ENCODE results near the gene TRABD2A.
A peak's percentile ranks its signal among the peaks of the same experiment; 100 is the strongest.
"Not testable (repeated sequence)": the region's sequence is repeated elsewhere in the genome, so short reads cannot be mapped to it uniquely, and the experiment has no call there.

TRABD2A gene

GRCh38 chr2:84880645-84881521, at the start of gene TRABD2A:
TRABD2A (minus strand) TSS chr2:84881084; CDS start chr2:84881039, 45 bp downstream.
- Histone ChIP-seq H3K27ac (ENCODE audit: low read depth, low read length) (no peak within 1 kb of the TSS), H3K9ac (ENCODE audit: low read depth, low read length) (peak within 1 kb of the TSS; percentile 37; the same call in 1 of the 2 replicates), H3K4me1 (ENCODE audit: control insufficient read depth, insufficient read depth, low read length) (peaks cover 12% of the 10 kb centered on the region), H3K36me3 (ENCODE audit: control insufficient read depth, insufficient read depth, low read length) (no peaks in the 10 kb centered on the region), H3K4me3 (ENCODE audit: low read depth, low read length) (peak within 1 kb of the TSS; percentile 73), H3K27me3 (ENCODE audit: control insufficient read depth, insufficient read depth, low read length) (peaks cover 84% of the 10 kb centered on the region), H3K9me3 (ENCODE audit: control insufficient read depth, insufficient read depth, low read length) (no peaks in the 10 kb centered on the region)

GRCh38 chr2:84927275-84927627, 46.4 kb upstream of the TRABD2A start:
- Histone ChIP-seq H3K4me1 (ENCODE audit: control insufficient read depth, insufficient read depth, low read length) (peaks cover 15% of the 10 kb centered on the region), H3K4me3 (ENCODE audit: low read depth, low read length) (no peak overlapping the region), H3K9ac (ENCODE audit: low read depth, low read length) (no peak overlapping the region), H3K36me3 (ENCODE audit: control insufficient read depth, insufficient read depth, low read length) (no peaks in the 10 kb centered on the region), H3K27me3 (ENCODE audit: control insufficient read depth, insufficient read depth, low read length) (peaks cover 10% of the 10 kb centered on the region), H3K9me3 (ENCODE audit: control insufficient read depth, insufficient read depth, low read length) (no peaks in the 10 kb centered on the region), H3K27ac (ENCODE audit: low read depth, low read length) (no peak overlapping the region)

- Histone ChIP-seq H3K36me3 (ENCODE audit: control insufficient read depth, insufficient read depth, low read length) (no peaks in the 10 kb centered on the region), H3K4me1 (ENCODE audit: control insufficient read depth, insufficient read depth, low read length) (peaks cover 15% of the 10 kb centered on the region), H3K9ac (ENCODE audit: low read depth, low read length) (no peak overlapping the region), H3K27ac (ENCODE audit: low read depth, low read length) (no peak overlapping the region), H3K27me3 (ENCODE audit: control insufficient read depth, insufficient read depth, low read length) (peaks cover 10% of the 10 kb centered on the region), H3K9me3 (ENCODE audit: control insufficient read depth, insufficient read depth, low read length) (no peaks in the 10 kb centered on the region), H3K4me3 (ENCODE audit: low read depth, low read length) (peak overlapping the region; percentile 53)
Measured at GRCh38 chr2:84925724-84926376, 45.0 kb upstream of the TRABD2A start.

GRCh38 chr2:84925336-84925723, 44.4 kb upstream of the TRABD2A start:
- peaks cover 10% of the 10 kb centered on the region for H3K27me3 ChIP-seq (ENCODE audit: control insufficient read depth, insufficient read depth, low read length)
- no peak overlapping the region for H3K4me3 ChIP-seq (ENCODE audit: low read depth, low read length)
- no peak overlapping the region for H3K9ac ChIP-seq (ENCODE audit: low read depth, low read length)
- H3K9me3 ChIP-seq (ENCODE audit: control insufficient read depth, insufficient read depth, low read length), result no peaks in the 10 kb centered on the region
- H3K27ac ChIP-seq (ENCODE audit: low read depth, low read length), result no peak overlapping the region
- H3K4me1 ChIP-seq (ENCODE audit: control insufficient read depth, insufficient read depth, low read length), result peaks cover 15% of the 10 kb centered on the region
- no peaks in the 10 kb centered on the region for H3K36me3 ChIP-seq (ENCODE audit: control insufficient read depth, insufficient read depth, low read length)

GRCh38 chr2:84924173-84925106, 43.6 kb upstream of the TRABD2A start:
- 0 out of 2 replicates have a peak overlapping the region, but pooled peaks have one; percentile 18 for H3K4me3 ChIP-seq (ENCODE audit: low read depth, low read length)
- no peak overlapping the region for H3K9ac ChIP-seq (ENCODE audit: low read depth, low read length)

GRCh38 chr2:84923009-84923408, 42.1 kb upstream of the TRABD2A start:
- Histone ChIP-seq H3K27me3 (ENCODE audit: control insufficient read depth, insufficient read depth, low read length) (peaks cover 10% of the 10 kb centered on the region), H3K27ac (ENCODE audit: low read depth, low read length) (no peak overlapping the region), H3K4me3 (ENCODE audit: low read depth, low read length) (no peak overlapping the region), H3K36me3 (ENCODE audit: control insufficient read depth, insufficient read depth, low read length) (no peaks in the 10 kb centered on the region), H3K9ac (ENCODE audit: low read depth, low read length) (no peak overlapping the region), H3K9me3 (ENCODE audit: control insufficient read depth, insufficient read depth, low read length) (no peaks in the 10 kb centered on the region), H3K4me1 (ENCODE audit: control insufficient read depth, insufficient read depth, low read length) (peaks cover 15% of the 10 kb centered on the region)

More at GRCh38 chr2:84924173-84925106, 43.6 kb upstream of the TRABD2A start:
- Histone ChIP-seq H3K4me1 (ENCODE audit: control insufficient read depth, insufficient read depth, low read length) (peaks cover 15% of the 10 kb centered on the region), H3K9me3 (ENCODE audit: control insufficient read depth, insufficient read depth, low read length) (no peaks in the 10 kb centered on the region), H3K27ac (ENCODE audit: low read depth, low read length) (peak overlapping the region; percentile 34), H3K27me3 (ENCODE audit: control insufficient read depth, insufficient read depth, low read length) (peaks cover 10% of the 10 kb centered on the region), H3K36me3 (ENCODE audit: control insufficient read depth, insufficient read depth, low read length) (no peaks in the 10 kb centered on the region)

- Histone ChIP-seq H3K9ac (ENCODE audit: low read depth, low read length) (no peak overlapping the region), H3K27me3 (ENCODE audit: control insufficient read depth, insufficient read depth, low read length) (no peaks in the 10 kb centered on the region), H3K27ac (ENCODE audit: low read depth, low read length) (peak overlapping the region; percentile 73), H3K4me3 (ENCODE audit: low read depth, low read length) (no peak overlapping the region), H3K36me3 (ENCODE audit: control insufficient read depth, insufficient read depth, low read length) (no peaks in the 10 kb centered on the region), H3K9me3 (ENCODE audit: control insufficient read depth, insufficient read depth, low read length) (no peaks in the 10 kb centered on the region), H3K4me1 (ENCODE audit: control insufficient read depth, insufficient read depth, low read length) (peaks cover 4% of the 10 kb centered on the region)
Measured at GRCh38 chr2:84919885-84920580, 39.1 kb upstream of the TRABD2A start.

- no peak overlapping the region for H3K9ac ChIP-seq (ENCODE audit: low read depth, low read length)
- H3K4me1 ChIP-seq (ENCODE audit: control insufficient read depth, insufficient read depth, low read length), result no peaks in the 10 kb centered on the region
- H3K27ac ChIP-seq (ENCODE audit: low read depth, low read length), result no peak overlapping the region
- H3K4me3 ChIP-seq (ENCODE audit: low read depth, low read length), result no peak overlapping the region
- H3K9me3 ChIP-seq (ENCODE audit: control insufficient read depth, insufficient read depth, low read length), result no peaks in the 10 kb centered on the region
- H3K27me3 ChIP-seq (ENCODE audit: control insufficient read depth, insufficient read depth, low read length), result no peaks in the 10 kb centered on the region
- H3K36me3 ChIP-seq (ENCODE audit: control insufficient read depth, insufficient read depth, low read length), result no peaks in the 10 kb centered on the region
Measured at GRCh38 chr2:84918430-84918829, 37.5 kb upstream of the TRABD2A start.

- not testable (repeated sequence) for H3K27ac ChIP-seq (ENCODE audit: low read depth, low read length)
Measured at GRCh38 chr2:84917821-84918220, 36.9 kb upstream of the TRABD2A start.

GRCh38 chr2:84915675-84916074, 34.8 kb upstream of the TRABD2A start:
- not testable (repeated sequence) for H3K36me3 ChIP-seq (ENCODE audit: control insufficient read depth, insufficient read depth, low read length); H3K4me1 ChIP-seq (ENCODE audit: control insufficient read depth, insufficient read depth, low read length); H3K27me3 ChIP-seq (ENCODE audit: control insufficient read depth, insufficient read depth, low read length); H3K4me3 ChIP-seq (ENCODE audit: low read depth, low read length); H3K27ac ChIP-seq (ENCODE audit: low read depth, low read length); H3K9ac ChIP-seq (ENCODE audit: low read depth, low read length); H3K9me3 ChIP-seq (ENCODE audit: control insufficient read depth, insufficient read depth, low read length)

More at GRCh38 chr2:84917821-84918220, 36.9 kb upstream of the TRABD2A start:
- H3K4me1 ChIP-seq (ENCODE audit: control insufficient read depth, insufficient read depth, low read length); H3K36me3 ChIP-seq (ENCODE audit: control insufficient read depth, insufficient read depth, low read length); H3K9ac ChIP-seq (ENCODE audit: low read depth, low read length); H3K9me3 ChIP-seq (ENCODE audit: control insufficient read depth, insufficient read depth, low read length); H3K4me3 ChIP-seq (ENCODE audit: low read depth, low read length); H3K27me3 ChIP-seq (ENCODE audit: control insufficient read depth, insufficient read depth, low read length): not testable (repeated sequence)

Data from HUES48 (cell line).